Astrocyte of the spinal cord (primary cell): Measurements from ENCODE around the gene YPEL1.
"Not testable (repeated sequence)": the region's sequence is repeated elsewhere in the genome, so short reads cannot be mapped to it uniquely, and the experiment has no call there.

Source experiments
- DNase-seq: peaks from one replicate; pipeline ENCODE4 v3.0.0; 2011; ENCODE audit warnings: low read depth, low spot score
- H3K4me3 ChIP-seq: 2 replicates; pipeline ENCODE4 v1.5.1; 2011; ENCODE audit warnings: low read depth, mild to moderate bottlenecking, low read length, moderate library complexity
- in situ Hi-C: cut with HindIII; loops from 2 replicates; pipeline ENCODE4 v1.10.0; 2017; ENCODE audit warnings: low sequenced_read_pairs
- TF ChIP-seq, protein P1 (sequence below): IDR thresholded peaks from 2 replicates; pipeline ENCODE4 v1.5.1; 2012; ENCODE audit warnings: low read depth, mild to moderate bottlenecking, low read length, inconsistent platforms

YPEL1 gene

DNA sequence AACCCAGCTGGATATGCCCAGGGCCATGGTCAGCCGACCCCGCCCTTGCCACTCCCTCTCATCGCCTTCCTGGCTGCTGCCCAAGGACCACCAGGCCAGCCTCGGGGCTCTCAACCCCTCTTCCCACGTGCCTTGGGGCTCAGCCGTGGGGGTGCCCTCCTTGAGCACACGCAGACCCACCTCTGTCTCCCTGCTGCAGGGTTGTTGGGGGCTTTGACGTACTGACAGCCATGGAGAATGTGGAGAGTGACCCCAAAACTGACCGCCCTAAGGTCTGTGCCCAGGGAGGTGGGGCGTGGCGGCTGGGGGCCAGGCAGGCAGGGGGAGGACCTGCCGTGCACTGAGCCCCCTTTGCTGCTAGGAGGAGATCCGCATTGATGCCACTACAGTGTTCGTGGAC, 41.2 kb downstream of the YPEL1 start:
- no peak overlapping the region for H3K4me3 ChIP-seq
- TF ChIP-seq, protein P1, sequence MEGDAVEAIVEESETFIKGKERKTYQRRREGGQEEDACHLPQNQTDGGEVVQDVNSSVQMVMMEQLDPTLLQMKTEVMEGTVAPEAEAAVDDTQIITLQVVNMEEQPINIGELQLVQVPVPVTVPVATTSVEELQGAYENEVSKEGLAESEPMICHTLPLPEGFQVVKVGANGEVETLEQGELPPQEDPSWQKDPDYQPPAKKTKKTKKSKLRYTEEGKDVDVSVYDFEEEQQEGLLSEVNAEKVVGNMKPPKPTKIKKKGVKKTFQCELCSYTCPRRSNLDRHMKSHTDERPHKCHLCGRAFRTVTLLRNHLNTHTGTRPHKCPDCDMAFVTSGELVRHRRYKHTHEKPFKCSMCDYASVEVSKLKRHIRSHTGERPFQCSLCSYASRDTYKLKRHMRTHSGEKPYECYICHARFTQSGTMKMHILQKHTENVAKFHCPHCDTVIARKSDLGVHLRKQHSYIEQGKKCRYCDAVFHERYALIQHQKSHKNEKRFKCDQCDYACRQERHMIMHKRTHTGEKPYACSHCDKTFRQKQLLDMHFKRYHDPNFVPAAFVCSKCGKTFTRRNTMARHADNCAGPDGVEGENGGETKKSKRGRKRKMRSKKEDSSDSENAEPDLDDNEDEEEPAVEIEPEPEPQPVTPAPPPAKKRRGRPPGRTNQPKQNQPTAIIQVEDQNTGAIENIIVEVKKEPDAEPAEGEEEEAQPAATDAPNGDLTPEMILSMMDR = no peak
- in situ Hi-C loops = no loop called here
- DNase-seq = no peak

DNA sequence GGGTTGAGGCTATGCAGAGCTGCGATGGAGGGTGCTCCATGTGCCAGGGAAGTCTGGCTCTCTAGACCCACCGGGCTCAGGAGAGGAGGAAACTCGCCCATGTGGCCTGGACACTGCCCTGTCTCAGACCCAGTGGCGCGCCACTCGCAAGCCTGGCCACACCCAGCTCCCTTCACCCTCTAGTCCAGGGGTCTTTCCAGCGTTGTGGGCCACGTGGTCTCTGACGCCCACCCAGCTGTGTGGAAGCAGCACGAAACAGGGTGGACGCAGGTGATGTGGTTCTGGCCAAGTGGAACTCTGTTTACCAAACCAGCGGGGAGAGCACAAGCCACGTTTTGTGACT, 41.6 kb downstream of the YPEL1 start:
- no peak overlapping the region for H3K4me3 ChIP-seq
- in situ Hi-C loops = no loop called here
- TF ChIP-seq, protein P1 = no peak
- no peak for DNase-seq

DNA sequence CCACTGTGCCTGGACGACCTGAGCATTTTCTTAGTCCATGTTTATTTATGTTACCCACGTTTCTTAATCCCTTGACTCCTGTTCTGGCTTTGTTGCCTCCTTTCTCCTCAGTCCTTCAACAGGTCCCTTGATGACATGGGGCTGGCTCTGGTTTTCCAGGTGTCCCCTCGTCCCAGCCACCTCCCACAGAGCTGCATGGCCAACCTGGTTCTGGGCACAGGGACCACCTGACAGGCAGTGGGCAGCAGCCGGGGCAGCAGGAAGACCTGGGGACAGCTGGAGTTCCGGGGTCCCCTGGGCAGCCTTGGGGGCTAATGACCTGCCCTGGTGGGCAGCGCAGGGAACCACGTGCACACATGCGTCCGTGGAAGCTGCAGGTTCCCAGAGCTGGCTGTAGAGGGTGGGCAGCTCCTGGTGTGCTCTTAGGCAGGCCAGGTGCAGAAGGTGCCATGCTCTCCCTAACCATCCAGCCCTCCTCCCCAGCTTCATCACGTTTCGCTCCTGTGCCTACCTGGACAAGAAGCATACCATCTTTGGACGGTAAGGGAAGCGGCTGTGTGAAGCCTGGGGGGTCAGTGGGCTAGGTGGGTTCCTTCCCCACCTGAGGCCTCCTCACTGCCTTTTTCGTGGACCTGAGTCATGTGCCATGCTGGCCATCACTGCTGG, 42.1 kb downstream of the YPEL1 start:
- no peak for DNase-seq
- TF ChIP-seq, protein P1 = no peak
- in situ Hi-C loops = no loop called here
- H3K4me3 ChIP-seq = no peak overlapping the region

DNA sequence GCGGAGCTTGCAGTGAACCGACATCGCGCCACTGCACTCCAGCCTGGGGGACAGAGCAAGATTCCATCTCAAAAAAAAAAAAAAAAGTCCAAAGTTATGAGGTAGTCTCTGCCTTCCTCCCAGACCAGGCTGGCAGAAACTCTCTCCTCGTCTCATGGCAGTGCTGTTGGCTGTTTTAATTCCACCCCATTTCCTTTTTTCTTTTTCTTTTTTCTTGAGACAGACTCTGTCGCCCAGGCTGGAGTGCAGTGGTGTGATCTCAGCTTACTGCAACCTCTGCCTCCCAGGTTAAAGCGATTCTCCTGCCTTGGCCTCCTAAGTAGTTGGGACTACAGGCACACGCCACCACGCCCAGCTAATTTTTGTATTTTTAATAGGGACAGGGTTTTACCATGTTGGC, 42.7 kb downstream of the YPEL1 start:
- in situ Hi-C loops, DNase-seq, H3K4me3 ChIP-seq: not testable (repeated sequence)

DNA sequence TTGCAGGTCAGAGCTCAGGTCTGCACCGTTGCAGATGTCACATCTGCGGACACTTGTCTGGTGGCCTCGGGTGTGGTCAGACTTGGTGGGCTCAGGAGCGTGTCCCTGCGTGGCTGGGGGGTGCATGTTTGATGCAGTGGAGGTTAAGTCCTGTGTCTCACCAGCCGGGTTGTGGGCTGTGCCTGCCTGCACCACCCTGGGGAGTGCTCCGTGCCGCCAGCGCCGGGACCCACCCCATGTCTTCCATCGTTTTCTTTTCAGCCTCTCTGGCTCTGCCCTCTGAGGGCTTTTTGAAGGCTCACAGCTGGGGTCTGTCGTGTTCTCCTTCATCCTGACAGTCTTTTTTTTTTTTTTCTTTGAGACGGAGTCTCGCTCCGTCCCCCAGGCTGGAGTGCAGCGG, 43.8 kb downstream of the YPEL1 start:
- in situ Hi-C loops = no loop called here
- no peak for DNase-seq
- H3K4me3 ChIP-seq = no peak overlapping the region
- TF ChIP-seq, protein P1 = no peak

DNA sequence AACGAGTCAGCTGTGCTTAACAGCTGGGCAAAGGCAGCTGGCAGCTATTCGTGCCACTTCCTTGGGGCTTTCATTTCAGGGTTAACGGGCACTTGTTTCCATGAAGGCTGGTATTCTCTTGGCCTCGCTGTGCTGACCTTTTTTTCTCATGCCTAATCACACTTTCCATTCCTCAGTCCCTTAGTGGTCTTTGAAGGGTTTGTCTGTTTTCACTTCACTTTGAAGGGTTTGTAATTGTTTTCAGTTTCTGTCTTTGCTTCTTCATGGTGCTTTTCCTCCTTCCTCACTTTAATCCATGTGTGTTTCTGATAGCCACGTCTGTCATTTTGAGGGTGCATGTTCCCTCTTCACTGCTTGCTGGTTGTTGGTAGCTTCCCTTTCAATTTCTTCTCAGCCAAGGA, 45.2 kb downstream of the YPEL1 start:
- in situ Hi-C loops = no loop called here
- TF ChIP-seq, protein P1 = no peak
- DNase-seq = no peak
- H3K4me3 ChIP-seq = no peak overlapping the region

DNA sequence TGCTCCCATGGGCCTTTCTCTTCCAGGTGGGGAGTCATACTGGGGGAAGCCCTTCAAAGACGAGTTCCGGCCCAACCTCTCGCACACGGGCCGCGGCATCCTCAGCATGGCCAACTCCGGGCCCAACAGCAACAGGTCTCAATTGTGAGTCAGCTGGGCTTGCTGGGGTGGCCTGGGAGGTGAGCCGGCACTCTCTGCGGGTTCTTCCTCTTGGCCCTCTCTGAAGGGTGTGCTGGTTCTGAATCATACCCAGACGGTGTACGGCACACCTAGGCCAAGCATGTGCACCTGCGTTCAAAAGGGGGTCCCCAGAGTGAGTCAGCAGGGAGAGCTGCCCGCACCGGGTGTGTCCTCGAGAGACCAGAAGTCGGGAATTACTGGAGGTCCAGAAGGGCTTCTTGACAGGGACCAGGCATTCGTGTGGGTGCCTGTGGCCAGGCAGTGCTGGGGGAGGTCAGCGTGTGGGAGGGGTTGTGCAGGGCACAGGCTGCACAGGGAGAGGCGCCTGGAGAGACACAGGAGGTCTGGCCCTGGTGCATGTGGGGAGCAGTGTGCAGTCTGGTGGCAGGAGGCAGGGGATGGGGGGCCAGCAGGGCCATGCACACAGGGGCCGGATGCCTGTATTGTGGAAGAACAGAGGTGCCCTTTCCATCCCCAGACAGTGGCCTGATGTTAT, 46.8 kb downstream of the YPEL1 start:
- no peak for DNase-seq
- TF ChIP-seq, protein P1 = no peak

More for the DNA sequence above, 46.8 kb downstream of the YPEL1 start:
- in situ Hi-C loops = no loop called here
- no peak overlapping the region for H3K4me3 ChIP-seq
